Lung (tissue), 12 donors: ENCODE results near the gene SYNM. TPM values are rescaled to one million over a fixed set of nuclear protein-coding genes. Genes with fewer than 3 reads are reported as not detected.

Experiments used
- ATAC-seq: fragments of 200-7000 bp; cut with Tn5 transposase; one replicate; pipeline ENCODE4 v1.9.1; 2020; ENCODE audit warnings: moderate number of reproducible peaks; ENCODE audit not compliant: insufficient read depth, low FRiP score
- DNase-seq, 3 donors: peaks; one replicate each; pipeline ENCODE4 v3.0.0-alpha.2; 2013 to 2017
- H3K27ac ChIP-seq, 2 donors: one replicate each; pipeline ENCODE4 v1.5.1; 2013; ENCODE audit warnings: mild to moderate bottlenecking in 2 of 2, moderate library complexity in 2 of 2, control low read depth in 1 of 2, inconsistent platforms in 1 of 2, low read depth in 1 of 2, low read length in 1 of 2
- H3K27me3 ChIP-seq, 3 donors: one replicate each; pipeline ENCODE4 v1.5.1; 2013; ENCODE audit warnings: low read length in 2 of 3; ENCODE audit not compliant: control insufficient read depth in 3 of 3, insufficient read depth in 3 of 3
- H3K36me3 ChIP-seq, 4 donors: one replicate each; pipeline ENCODE4 v1.5.1; 2013; ENCODE audit warnings: low read length in 4 of 4, mild to moderate bottlenecking in 1 of 4, moderate library complexity in 1 of 4; ENCODE audit not compliant: control insufficient read depth in 4 of 4, insufficient read depth in 4 of 4
- H3K4me1 ChIP-seq, 5 donors: one replicate each; pipeline ENCODE4 v1.5.1; 2013; ENCODE audit warnings: low read length in 5 of 5, mild to moderate bottlenecking in 2 of 5, moderate library complexity in 1 of 5; ENCODE audit not compliant: control insufficient read depth in 5 of 5, insufficient read depth in 5 of 5
- H3K4me3 ChIP-seq: one replicate; pipeline ENCODE4 v1.5.1; 2013; ENCODE audit warnings: mild to moderate bottlenecking, control low read depth, moderate library complexity
- H3K9ac ChIP-seq, 2 donors: one replicate each; pipeline ENCODE4 v1.5.1; 2013; ENCODE audit warnings: low read length in 2 of 2, control low read depth in 1 of 2; ENCODE audit not compliant: insufficient read depth in 1 of 2
- H3K9me3 ChIP-seq, 4 donors: one replicate each; pipeline ENCODE4 v1.5.1; 2013; ENCODE audit warnings: low read length in 3 of 4, mild to moderate bottlenecking in 1 of 4, moderate library complexity in 1 of 4; ENCODE audit not compliant: control insufficient read depth in 4 of 4, insufficient read depth in 3 of 4
- WGBS, 2 donors: extraction: QIAGEN DNeasy Blood & Tissue Kit; methylation state at CpG; one replicate each; pipeline ENCODE4 v1.1.7; 2013; 5-methylcytosine and 5-hydroxymethylcytosine counted together
- polyA plus RNA-seq, 2 donors: library from polyadenylated mRNA; stranded (reverse); fragments of 200-250 nt; gene quantifications; one replicate each; pipeline ENCODE4 v1.2.1, GENCODE V29; 2013
- total RNA-seq, 2 donors: library from RNA; depleted of rRNA in 1 of 2; stranded (reverse); fragments of >200 nt in 1 of 2; gene quantifications; one replicate each; pipeline ENCODE4 v1.2.1, GENCODE V29; 2014 to 2021
- TF ChIP-seq, protein P1 (sequence below): IDR thresholded peaks from 2 replicates; pipeline ENCODE4 v1.5.1; 2012; ENCODE audit warnings: mild to moderate bottlenecking; ENCODE audit errors: control extremely low read depth, extremely low read depth
- donor health status: control.
- donor health status: control.
- donor health status: Bipolar disorder and iron deficiency.
- donor health status: healthy.
- donor health status: DM: yes; HTN: yes; CAD: no.

SYNM gene
- total and polyA plus RNA-seq, 4 donors: 5.3 to 21.3 (median 10.9) TPM

DNA sequence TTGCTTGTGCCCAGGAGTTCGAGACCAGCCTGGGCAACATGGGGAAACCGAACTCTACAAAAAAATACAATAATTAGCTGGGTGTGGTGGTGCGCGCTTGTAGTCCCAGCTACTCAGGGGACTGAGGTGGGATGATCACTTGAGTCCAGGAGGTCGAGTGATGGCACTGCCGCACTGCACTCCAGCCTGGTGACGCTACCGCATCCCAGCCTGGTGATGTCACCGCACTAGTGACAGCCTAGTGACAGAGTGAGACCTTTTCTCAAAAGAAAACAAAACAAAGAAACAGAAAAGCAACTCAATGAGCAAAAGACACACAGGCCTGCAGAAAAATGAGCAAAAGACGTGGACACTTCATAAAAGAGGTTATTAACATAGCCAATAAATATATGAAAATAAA, 19.9 kb upstream of the SYNM start:
- Histone ChIP-seq H3K36me3 (no peaks in the 10 kb centered on the region), H3K9ac (no peak overlapping the region), H3K4me1 (no peaks in the 10 kb centered on the region), H3K9me3 (no peaks in the 10 kb centered on the region), H3K27me3 (no peaks in the 10 kb centered on the region), H3K27ac (no peak overlapping the region), H3K4me3 (no peak overlapping the region)
- TF ChIP-seq, protein P1, sequence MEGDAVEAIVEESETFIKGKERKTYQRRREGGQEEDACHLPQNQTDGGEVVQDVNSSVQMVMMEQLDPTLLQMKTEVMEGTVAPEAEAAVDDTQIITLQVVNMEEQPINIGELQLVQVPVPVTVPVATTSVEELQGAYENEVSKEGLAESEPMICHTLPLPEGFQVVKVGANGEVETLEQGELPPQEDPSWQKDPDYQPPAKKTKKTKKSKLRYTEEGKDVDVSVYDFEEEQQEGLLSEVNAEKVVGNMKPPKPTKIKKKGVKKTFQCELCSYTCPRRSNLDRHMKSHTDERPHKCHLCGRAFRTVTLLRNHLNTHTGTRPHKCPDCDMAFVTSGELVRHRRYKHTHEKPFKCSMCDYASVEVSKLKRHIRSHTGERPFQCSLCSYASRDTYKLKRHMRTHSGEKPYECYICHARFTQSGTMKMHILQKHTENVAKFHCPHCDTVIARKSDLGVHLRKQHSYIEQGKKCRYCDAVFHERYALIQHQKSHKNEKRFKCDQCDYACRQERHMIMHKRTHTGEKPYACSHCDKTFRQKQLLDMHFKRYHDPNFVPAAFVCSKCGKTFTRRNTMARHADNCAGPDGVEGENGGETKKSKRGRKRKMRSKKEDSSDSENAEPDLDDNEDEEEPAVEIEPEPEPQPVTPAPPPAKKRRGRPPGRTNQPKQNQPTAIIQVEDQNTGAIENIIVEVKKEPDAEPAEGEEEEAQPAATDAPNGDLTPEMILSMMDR: no peak
- 96 to 97% methylated on average over 10 of the region's 10 CpGs for WGBS, 2 donors
- DNase-seq: no peak
- no peak for ATAC-seq

DNA sequence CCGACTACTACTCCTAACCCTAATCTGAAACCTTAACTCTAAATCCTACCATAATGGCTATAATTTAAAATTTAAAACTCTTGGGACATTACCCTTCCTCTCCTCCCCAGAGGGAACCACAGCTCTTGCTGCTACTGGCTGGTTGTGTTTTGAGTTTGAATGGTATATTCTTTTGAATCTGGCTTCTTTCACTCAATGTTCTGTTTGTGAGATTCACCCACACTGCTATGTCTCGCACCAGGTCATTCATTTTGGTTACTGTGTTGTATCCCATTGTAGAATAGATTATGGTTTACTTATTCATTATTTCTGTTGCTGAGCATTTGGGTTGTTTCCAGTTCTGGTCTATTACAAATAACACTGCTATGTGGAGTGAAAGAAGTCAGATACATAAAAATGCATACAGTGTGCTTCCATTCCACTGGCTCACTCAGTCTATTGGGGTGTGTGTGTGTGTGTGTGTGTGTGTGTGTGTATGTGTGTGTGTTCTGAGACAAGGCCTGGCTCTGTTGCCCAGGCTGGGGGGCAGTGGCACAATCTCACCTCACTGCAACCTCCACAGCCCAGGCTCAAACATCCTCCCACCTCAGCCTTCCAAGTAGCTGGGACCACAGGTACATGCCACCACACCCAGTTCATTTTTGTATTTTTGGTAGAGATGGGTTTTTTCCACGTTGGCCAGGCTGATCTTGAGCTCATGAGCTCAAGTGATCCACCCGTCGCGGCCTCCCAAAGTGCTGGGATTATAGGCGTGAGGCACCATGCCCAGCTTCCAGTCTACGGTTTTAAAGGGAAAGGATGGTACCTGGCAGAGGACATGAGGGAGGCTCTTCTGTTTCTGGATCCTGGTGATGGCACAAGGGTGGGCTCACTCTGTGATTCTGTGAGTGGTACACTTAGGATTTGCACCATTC, 19.2 kb upstream of the SYNM start:
- no peaks in the 10 kb centered on the region for H3K4me1 ChIP-seq
- H3K27me3 ChIP-seq: no peaks in the 10 kb centered on the region
- H3K9ac ChIP-seq: no peak overlapping the region
- no peak overlapping the region for H3K27ac ChIP-seq
- WGBS, 2 donors: 89 to 93% methylated on average over 8 of the region's 8 CpGs
- TF ChIP-seq, protein P1: no peak
- no peak for DNase-seq
- H3K9me3 ChIP-seq: no peaks in the 10 kb centered on the region
- no peak for ATAC-seq
- no peaks in the 10 kb centered on the region for H3K36me3 ChIP-seq
- H3K4me3 ChIP-seq: no peak overlapping the region

DNA sequence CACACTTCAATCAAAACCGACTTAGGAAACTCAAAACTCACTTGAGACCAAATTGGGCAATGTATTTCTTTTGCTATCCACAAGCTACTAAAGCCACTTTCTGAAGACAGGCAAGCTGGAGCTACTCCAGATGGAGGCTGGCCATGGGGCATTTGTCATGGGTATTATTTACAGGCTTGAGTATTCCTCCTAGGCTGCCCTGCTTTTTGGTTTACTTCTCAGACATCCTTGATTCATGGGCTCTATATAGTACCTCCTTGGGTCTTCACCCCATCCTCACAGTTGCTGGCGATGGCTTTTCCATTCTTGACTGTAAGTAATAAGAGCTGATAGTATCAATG, 18.6 kb upstream of the SYNM start:
- WGBS, 2 donors: 83 to 94% methylated on average over 2 of the region's 2 CpGs
- H3K36me3 ChIP-seq: no peaks in the 10 kb centered on the region

More for the DNA sequence above, 18.6 kb upstream of the SYNM start:
- ATAC-seq: no peak
- no peaks in the 10 kb centered on the region for H3K4me1 ChIP-seq
- DNase-seq: no peak
- H3K27me3 ChIP-seq: no peaks in the 10 kb centered on the region
- no peak overlapping the region for H3K4me3 ChIP-seq
- TF ChIP-seq, protein P1: no peak
- no peak overlapping the region for H3K27ac ChIP-seq
- H3K9me3 ChIP-seq: no peaks in the 10 kb centered on the region
- H3K9ac ChIP-seq: no peak overlapping the region
